ENCODE results near the gene PAK1.

PAK1 gene

DNA sequence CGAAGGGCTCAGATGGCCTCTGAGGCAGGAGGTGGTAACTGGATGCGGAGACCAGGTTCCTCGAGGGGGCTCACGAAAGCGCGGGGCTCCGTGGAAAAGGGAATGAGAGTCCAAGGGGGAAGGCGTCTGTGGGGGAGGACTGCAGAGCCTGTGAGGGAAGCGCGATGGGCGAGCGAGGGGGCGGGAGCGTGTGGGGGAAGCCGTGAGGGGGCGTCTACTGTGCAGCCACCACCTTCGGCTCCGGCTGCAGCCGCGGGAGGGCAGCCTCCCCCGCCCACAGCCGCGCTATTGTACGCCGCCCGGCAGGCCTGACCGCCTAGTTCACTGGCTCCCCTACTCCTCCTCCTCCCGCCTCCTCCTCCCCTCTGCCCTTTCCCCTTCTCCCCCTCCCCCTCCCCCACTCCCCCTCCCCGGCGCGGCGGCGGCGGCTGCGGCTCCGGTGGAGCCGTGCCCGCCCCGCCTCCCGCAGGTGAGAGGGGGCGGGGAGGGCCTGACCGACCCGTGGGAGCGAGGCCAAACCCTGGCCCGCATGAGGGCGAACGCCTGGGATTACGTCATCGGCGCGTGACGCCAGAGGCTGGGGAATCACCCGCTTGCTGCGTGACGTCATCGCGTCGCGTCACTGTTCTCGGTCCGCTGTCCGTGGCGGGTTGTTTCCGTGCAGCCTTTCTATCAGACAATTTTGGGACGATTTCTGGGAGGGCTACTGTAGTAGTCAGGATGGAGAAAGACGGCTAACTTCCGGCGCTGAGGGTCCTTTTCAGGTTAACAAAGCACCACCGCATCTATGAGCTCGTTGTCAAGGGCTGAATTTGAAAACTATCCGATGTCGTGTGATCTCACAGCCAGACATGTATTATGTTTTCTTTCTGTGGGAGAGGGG lies at the start of gene PAK1:
Gene PAK1 (minus strand): TSS at position 294 of the 883 bp plus-strand sequence. CDS start 81,574 bp downstream, outside the sequence.
- TF ChIP-seq CEBPB (IDR thresholded peaks at IDR 0.05) (no peak; the same call in 1 of the 2 replicates), CREB1 (IDR thresholded peaks at IDR 0.05; ENCODE audit: low read depth) (peak; percentile 98), NFIC (IDR thresholded peaks at IDR 0.05) (peak; percentile 48), RAD21 (IDR thresholded peaks at IDR 0.05; ENCODE audit: low read depth) (peak; percentile 16; the same call in 1 of the 2 replicates), TEAD4 (IDR thresholded peaks at IDR 0.05) (peak; percentile 36; the same call in 1 of the 2 replicates), EGR1 (IDR thresholded peaks at IDR 0.05) (peak; percentile 91), TCF12 (IDR thresholded peaks at IDR 0.05; ENCODE audit: low read depth) (no peak; the same call in 1 of the 2 replicates), YY1 (IDR thresholded peaks at IDR 0.05; ENCODE audit: low read depth) (peak; percentile 30; the same call in 1 of the 2 replicates), FOXM1 (IDR thresholded peaks at IDR 0.05; ENCODE audit: borderline replicate concordance, low read depth) (no peak), ZBTB7A (IDR thresholded peaks at IDR 0.05; ENCODE audit: low read depth) (peak; percentile 51; the same call in 1 of the 2 replicates), EP300 (IDR thresholded peaks at IDR 0.05; ENCODE audit: borderline replicate concordance) (peak; percentile 28; the same call in 1 of the 2 replicates), TAF1 (IDR thresholded peaks at IDR 0.05; ENCODE audit: low read depth) (no peak)
- TF ChIP-seq, protein P1, sequence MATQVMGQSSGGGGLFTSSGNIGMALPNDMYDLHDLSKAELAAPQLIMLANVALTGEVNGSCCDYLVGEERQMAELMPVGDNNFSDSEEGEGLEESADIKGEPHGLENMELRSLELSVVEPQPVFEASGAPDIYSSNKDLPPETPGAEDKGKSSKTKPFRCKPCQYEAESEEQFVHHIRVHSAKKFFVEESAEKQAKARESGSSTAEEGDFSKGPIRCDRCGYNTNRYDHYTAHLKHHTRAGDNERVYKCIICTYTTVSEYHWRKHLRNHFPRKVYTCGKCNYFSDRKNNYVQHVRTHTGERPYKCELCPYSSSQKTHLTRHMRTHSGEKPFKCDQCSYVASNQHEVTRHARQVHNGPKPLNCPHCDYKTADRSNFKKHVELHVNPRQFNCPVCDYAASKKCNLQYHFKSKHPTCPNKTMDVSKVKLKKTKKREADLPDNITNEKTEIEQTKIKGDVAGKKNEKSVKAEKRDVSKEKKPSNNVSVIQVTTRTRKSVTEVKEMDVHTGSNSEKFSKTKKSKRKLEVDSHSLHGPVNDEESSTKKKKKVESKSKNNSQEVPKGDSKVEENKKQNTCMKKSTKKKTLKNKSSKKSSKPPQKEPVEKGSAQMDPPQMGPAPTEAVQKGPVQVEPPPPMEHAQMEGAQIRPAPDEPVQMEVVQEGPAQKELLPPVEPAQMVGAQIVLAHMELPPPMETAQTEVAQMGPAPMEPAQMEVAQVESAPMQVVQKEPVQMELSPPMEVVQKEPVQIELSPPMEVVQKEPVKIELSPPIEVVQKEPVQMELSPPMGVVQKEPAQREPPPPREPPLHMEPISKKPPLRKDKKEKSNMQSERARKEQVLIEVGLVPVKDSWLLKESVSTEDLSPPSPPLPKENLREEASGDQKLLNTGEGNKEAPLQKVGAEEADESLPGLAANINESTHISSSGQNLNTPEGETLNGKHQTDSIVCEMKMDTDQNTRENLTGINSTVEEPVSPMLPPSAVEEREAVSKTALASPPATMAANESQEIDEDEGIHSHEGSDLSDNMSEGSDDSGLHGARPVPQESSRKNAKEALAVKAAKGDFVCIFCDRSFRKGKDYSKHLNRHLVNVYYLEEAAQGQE (IDR thresholded peaks at IDR 0.05; ENCODE audit: low read depth) = no peak
- TF ChIP-seq, protein P2, sequence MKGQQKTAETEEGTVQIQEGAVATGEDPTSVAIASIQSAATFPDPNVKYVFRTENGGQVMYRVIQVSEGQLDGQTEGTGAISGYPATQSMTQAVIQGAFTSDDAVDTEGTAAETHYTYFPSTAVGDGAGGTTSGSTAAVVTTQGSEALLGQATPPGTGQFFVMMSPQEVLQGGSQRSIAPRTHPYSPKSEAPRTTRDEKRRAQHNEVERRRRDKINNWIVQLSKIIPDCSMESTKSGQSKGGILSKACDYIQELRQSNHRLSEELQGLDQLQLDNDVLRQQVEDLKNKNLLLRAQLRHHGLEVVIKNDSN (IDR thresholded peaks at IDR 0.05) = peak; percentile 75
- TF ChIP-seq, protein P3, sequence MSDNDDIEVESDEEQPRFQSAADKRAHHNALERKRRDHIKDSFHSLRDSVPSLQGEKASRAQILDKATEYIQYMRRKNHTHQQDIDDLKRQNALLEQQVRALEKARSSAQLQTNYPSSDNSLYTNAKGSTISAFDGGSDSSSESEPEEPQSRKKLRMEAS (IDR thresholded peaks at IDR 0.05) = peak; percentile 19; the same call in 1 of the 2 replicates

DNA sequence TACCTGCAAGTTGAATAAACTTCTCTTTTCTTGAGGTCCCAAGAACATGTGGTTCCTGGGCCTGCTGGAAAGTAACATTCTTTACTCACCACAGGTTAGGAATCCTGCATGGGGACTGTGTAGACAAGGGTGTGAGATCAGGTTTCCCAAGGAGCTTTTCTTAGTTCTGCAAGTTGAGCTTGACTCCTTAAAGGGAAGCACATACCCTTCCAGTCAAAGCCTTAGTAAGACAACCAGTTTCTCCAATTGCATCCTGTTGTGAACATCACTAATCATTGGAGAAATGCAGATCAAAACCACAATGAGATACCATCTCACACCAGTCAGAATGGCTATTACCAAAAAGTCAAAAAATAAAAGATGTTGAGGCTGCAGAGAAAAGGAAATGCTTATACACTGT lies 48.3 kb upstream of the PAK1 start:
- TF ChIP-seq ZBTB7A (IDR thresholded peaks at IDR 0.05; ENCODE audit: low read depth) (no peak), CREB1 (IDR thresholded peaks at IDR 0.05; ENCODE audit: low read depth) (no peak), EP300 (IDR thresholded peaks at IDR 0.05; ENCODE audit: borderline replicate concordance) (no peak), YY1 (IDR thresholded peaks at IDR 0.05; ENCODE audit: low read depth) (no peak), TEAD4 (IDR thresholded peaks at IDR 0.05) (no peak)

DNA sequence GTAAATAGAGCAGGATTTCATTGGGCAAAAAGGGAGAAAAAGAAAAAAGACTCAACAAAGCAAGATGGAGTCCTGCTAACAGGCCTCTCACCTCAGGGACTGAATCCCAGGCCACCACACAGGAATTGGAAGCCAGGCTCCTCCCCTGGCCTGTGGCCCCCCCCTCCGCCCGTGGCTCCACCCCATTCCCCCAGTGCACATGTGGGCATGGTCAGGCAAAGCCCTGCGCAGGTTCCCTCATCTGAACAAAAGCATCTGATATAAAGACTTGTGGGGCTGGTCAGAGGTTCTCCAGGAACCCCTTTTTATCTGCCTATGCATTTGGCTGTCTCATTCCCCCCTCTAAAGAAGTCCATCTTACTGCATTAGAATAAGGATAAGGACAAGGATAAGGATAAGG lies 46.0 kb upstream of the PAK1 start:
- TF ChIP-seq TCF12 (IDR thresholded peaks at IDR 0.05; ENCODE audit: low read depth) (no peak), RAD21 (IDR thresholded peaks at IDR 0.05; ENCODE audit: low read depth) (no peak)
- TF ChIP-seq, protein P2 (IDR thresholded peaks at IDR 0.05) = no peak

DNA sequence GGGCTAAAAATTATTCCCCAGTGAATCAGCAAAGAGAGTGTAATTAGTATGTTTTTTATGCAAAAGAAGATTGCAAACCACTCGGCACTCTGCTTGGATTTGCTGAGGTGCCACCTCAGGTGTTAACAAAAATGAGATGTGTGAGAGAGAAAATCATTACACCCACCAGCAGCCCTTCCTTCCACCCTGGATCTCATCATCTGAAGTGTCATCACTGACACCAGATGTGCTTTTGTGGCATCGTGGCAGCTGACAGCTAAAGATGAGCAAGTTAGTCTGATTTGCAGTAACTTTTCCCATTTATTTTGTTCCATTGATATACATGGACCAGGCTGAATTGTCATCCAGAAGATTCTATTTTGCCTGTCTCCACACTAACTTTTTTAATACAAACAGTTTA lies 44.6 kb upstream of the PAK1 start:
- TF ChIP-seq CEBPB (IDR thresholded peaks at IDR 0.05) (no peak), TCF12 (IDR thresholded peaks at IDR 0.05; ENCODE audit: low read depth) (no peak), EP300 (IDR thresholded peaks at IDR 0.05; ENCODE audit: borderline replicate concordance) (no peak)
- TF ChIP-seq, protein P2 (IDR thresholded peaks at IDR 0.05) = no peak
- TF ChIP-seq, protein P3 (IDR thresholded peaks at IDR 0.05) = no peak

DNA sequence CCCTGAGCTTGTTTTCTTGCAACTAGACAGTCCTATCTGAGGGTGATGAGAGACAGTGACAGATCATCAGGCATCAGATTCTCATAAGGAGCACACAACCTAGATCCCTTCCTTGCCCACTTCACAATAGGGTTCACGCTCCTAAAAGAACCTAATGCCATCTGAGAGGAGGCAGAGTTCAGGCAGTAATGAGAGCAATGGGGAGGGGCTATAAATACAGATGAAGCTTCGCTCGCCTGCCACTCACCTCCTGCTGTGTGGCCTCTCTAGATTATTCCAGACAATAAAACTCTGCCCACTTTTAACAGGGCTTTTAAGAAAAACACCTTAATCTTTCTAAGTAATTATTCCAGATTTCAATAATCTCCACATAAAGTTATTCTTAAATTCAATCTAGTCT lies 43.9 kb upstream of the PAK1 start:
- no peak for TF ChIP-seq TCF12 (IDR thresholded peaks at IDR 0.05; ENCODE audit: low read depth)

DNA sequence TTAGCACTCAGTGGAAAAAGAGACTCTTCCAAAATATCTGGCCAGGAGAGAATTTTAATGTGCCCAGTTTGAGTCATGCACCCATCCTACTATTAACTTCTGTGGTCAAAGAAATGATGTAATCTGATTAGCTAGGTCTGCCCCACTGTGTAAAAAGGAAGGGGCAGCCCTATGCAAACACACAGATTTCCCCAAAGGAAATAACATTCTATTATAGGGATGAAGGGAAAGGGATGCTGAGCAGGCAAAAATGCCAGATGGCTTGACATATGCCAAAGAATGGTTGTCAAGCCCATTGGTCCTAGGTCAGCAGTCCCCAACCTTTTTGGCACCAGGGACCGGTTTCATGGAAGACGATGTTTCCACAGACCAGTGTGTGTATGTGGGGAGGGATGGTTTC lies 43.3 kb upstream of the PAK1 start:
- TF ChIP-seq EGR1 (IDR thresholded peaks at IDR 0.05) (no peak), YY1 (IDR thresholded peaks at IDR 0.05; ENCODE audit: low read depth) (no peak), CEBPB (IDR thresholded peaks at IDR 0.05) (no peak), ZBTB7A (IDR thresholded peaks at IDR 0.05; ENCODE audit: low read depth) (no peak), EP300 (IDR thresholded peaks at IDR 0.05; ENCODE audit: borderline replicate concordance) (no peak), TAF1 (IDR thresholded peaks at IDR 0.05; ENCODE audit: low read depth) (no peak), NFIC (IDR thresholded peaks at IDR 0.05) (no peak), FOXM1 (IDR thresholded peaks at IDR 0.05; ENCODE audit: borderline replicate concordance, low read depth) (no peak), CREB1 (IDR thresholded peaks at IDR 0.05; ENCODE audit: low read depth) (no peak)
- TF ChIP-seq, protein P3 (IDR thresholded peaks at IDR 0.05) = no peak
- TF ChIP-seq, protein P2 (IDR thresholded peaks at IDR 0.05) = no peak
